CD4-positive, CD25-positive, alpha-beta regulatory T cell (primary cell): ENCODE results near the gene NLRP12. TPM values are rescaled to one million over a fixed set of nuclear protein-coding genes. Genes with fewer than 3 reads are reported as not detected.
A peak's percentile ranks its signal among the peaks of the same experiment; 100 is the strongest.

Source experiments
- ATAC-seq, 2 donors: fragments of 150-1000 bp; cut with Tn5 transposase; one replicate each; pipeline ENCODE4 v1.10.0; 2021; ENCODE audit warnings: low read depth in 2 of 2, moderate number of reproducible peaks in 2 of 2, moderate library complexity in 1 of 2
- DNase-seq, 3 donors: peaks; one replicate each; pipeline versions ENCODE4 v3.0.0 to v3.0.0-alpha.2; 2012 to 2022; ENCODE audit warnings: mixed read lengths in 1 of 3
- H3K27ac ChIP-seq: one replicate; pipeline ENCODE4 v1.7.0; 2013; ENCODE audit warnings: mild to moderate bottlenecking, low read length; ENCODE audit not compliant: insufficient read depth, poor library complexity, severe bottlenecking
- H3K27me3 ChIP-seq: one replicate; pipeline ENCODE4 v1.7.0; 2013; ENCODE audit warnings: low read length; ENCODE audit not compliant: control insufficient read depth, insufficient read depth
- H3K36me3 ChIP-seq: one replicate; pipeline ENCODE4 v1.7.0; 2013; ENCODE audit warnings: mild to moderate bottlenecking, low read length, moderate library complexity; ENCODE audit not compliant: control insufficient read depth, insufficient read depth
- H3K4me1 ChIP-seq: 2 replicates; pipeline ENCODE4 v1.7.0; 2013; ENCODE audit warnings: mild to moderate bottlenecking, low read length; ENCODE audit not compliant: insufficient read depth, control insufficient read depth, poor library complexity, severe bottlenecking
- H3K4me3 ChIP-seq: one replicate; pipeline ENCODE4 v1.7.0; 2013; ENCODE audit warnings: low read depth, mild to moderate bottlenecking, low read length, moderate library complexity
- H3K9me3 ChIP-seq, 2 experiments: 1 replicate in 1 of 2; 2 replicates in 1 of 2; pipeline ENCODE4 v1.7.0; 2013; ENCODE audit warnings: low read length in 2 of 2, mild to moderate bottlenecking in 1 of 2, moderate library complexity in 1 of 2; ENCODE audit not compliant: control insufficient read depth in 2 of 2
- H3K27ac Mint-ChIP-seq, 3 donors: one replicate each; pipeline ENCODE4 v1.8.0; 2020 to 2022; ENCODE audit warnings: mild to moderate bottlenecking in 3 of 3, mixed read lengths in 3 of 3, moderate library complexity in 2 of 3
- H3K27me3 Mint-ChIP-seq: one replicate; pipeline ENCODE4 v1.8.0; 2022; ENCODE audit warnings: mild to moderate bottlenecking, mixed read lengths
- H3K36me3 Mint-ChIP-seq: one replicate; pipeline ENCODE4 v1.8.0; 2020; ENCODE audit warnings: mixed read lengths
- H3K4me1 Mint-ChIP-seq, 4 donors: one replicate each; pipeline ENCODE4 v1.8.0; 2020 to 2022; ENCODE audit warnings: mixed read lengths in 4 of 4, mild to moderate bottlenecking in 1 of 4
- H3K4me3 Mint-ChIP-seq, 4 donors: one replicate each; pipeline ENCODE4 v1.8.0; 2020 to 2022; ENCODE audit warnings: mild to moderate bottlenecking in 4 of 4, mixed read lengths in 4 of 4, moderate library complexity in 3 of 4
- H3K9me3 Mint-ChIP-seq, 7 donors: one replicate each; pipeline ENCODE4 v1.8.0; 2020 to 2022; ENCODE audit warnings: mixed read lengths in 7 of 7, mild to moderate bottlenecking in 3 of 7, moderate library complexity in 2 of 7
- polyA plus RNA-seq, 4 donors: library from polyadenylated mRNA; unstranded; fragments of 300-500 nt; fragmentation: Illumina TruSeq; gene quantifications; one replicate each; pipeline ENCODE4 v1.2.3, GENCODE V29; 2021
- total RNA-seq: library from RNA; stranded (reverse); gene quantifications from one replicate; pipeline ENCODE4 v1.2.3, GENCODE V29; 2022

NLRP12 gene
- total and polyA plus RNA-seq, 5 donors from 2014 or later, result not detected

- no peak for DNase-seq
- no peak overlapping the region for H3K27ac Mint-ChIP-seq
- Histone ChIP-seq H3K27ac (no peak overlapping the region), H3K36me3 (no peaks in the 10 kb centered on the region), H3K4me1 (no peaks in the 10 kb centered on the region), H3K27me3 (no peaks in the 10 kb centered on the region), H3K9me3 (no peaks in the 10 kb centered on the region), H3K4me3 (no peak overlapping the region)
- no peaks in the 10 kb centered on the region for H3K9me3 Mint-ChIP-seq
- no peak for ATAC-seq
- H3K4me1 Mint-ChIP-seq, result peaks cover 0 to 7% (median 2%) of the 10 kb centered on the region in 4 donors
- no peak overlapping the region for H3K4me3 Mint-ChIP-seq
- H3K36me3 Mint-ChIP-seq, result no peaks in the 10 kb centered on the region
- peaks cover 22% of the 10 kb centered on the region for H3K27me3 Mint-ChIP-seq
Observed at GRCh38 chr19:53828531-53828930, 4.4 kb upstream of the NLRP12 start.

- Histone ChIP-seq H3K36me3 (no peaks in the 10 kb centered on the region), H3K9me3 (no peaks in the 10 kb centered on the region), H3K4me3 (no peak overlapping the region), H3K27me3 (no peaks in the 10 kb centered on the region), H3K27ac (no peak overlapping the region), H3K4me1 (no peaks in the 10 kb centered on the region)
- Mint-ChIP-seq H3K36me3 (no peaks in the 10 kb centered on the region), H3K27ac (no peak overlapping the region), H3K4me3 (no peak overlapping the region), H3K9me3 (no peaks in the 10 kb centered on the region), H3K4me1 (peaks cover 0 to 3% (median 1%) of the 10 kb centered on the region in 4 donors), H3K27me3 (peaks cover 14% of the 10 kb centered on the region)
- ATAC-seq (no peak), DNase-seq (no peak)
Observed at GRCh38 chr19:53826876-53827275, 2.8 kb upstream of the NLRP12 start.

- no peak overlapping the region for H3K27ac Mint-ChIP-seq
- no peaks in the 10 kb centered on the region for H3K9me3 Mint-ChIP-seq
- Histone ChIP-seq H3K9me3 (no peaks in the 10 kb centered on the region), H3K36me3 (no peaks in the 10 kb centered on the region), H3K4me3 (no peak overlapping the region), H3K27me3 (no peaks in the 10 kb centered on the region), H3K27ac (no peak overlapping the region), H3K4me1 (no peaks in the 10 kb centered on the region)
- peaks cover 16% of the 10 kb centered on the region for H3K27me3 Mint-ChIP-seq
- H3K36me3 Mint-ChIP-seq, result no peaks in the 10 kb centered on the region
- no peak for ATAC-seq
- H3K4me3 Mint-ChIP-seq, result no peak overlapping the region
- H3K4me1 Mint-ChIP-seq, result peaks cover 0 to under 1% (median 0%) of the 10 kb centered on the region in 4 donors
- no peak for DNase-seq
Observed at GRCh38 chr19:53823380-53824120, 564 bp downstream of the NLRP12 start.

- DNase-seq (no peak), ATAC-seq (no peak)
- Mint-ChIP-seq H3K9me3 (peaks cover 0 to 2% (median 0%) of the 10 kb centered on the region in 7 donors), H3K27ac (no peak overlapping the region), H3K36me3 (no peaks in the 10 kb centered on the region), H3K27me3 (peaks cover 12% of the 10 kb centered on the region), H3K4me1 (no peaks in the 10 kb centered on the region), H3K4me3 (no peak overlapping the region)
- H3K4me3 ChIP-seq, result no peak overlapping the region
- H3K4me1 ChIP-seq, result no peaks in the 10 kb centered on the region
- H3K27me3 ChIP-seq, result no peaks in the 10 kb centered on the region
- H3K27ac ChIP-seq, result no peak overlapping the region
- no peaks in the 10 kb centered on the region for H3K9me3 ChIP-seq
- H3K36me3 ChIP-seq, result no peaks in the 10 kb centered on the region
Observed at GRCh38 chr19:53819861-53820260, 4.3 kb downstream of the NLRP12 start.

- Mint-ChIP-seq H3K4me3 (no peak overlapping the region), H3K27me3 (peaks cover 5% of the 10 kb centered on the region), H3K9me3 (peaks cover 0 to 2% (median 0%) of the 10 kb centered on the region in 7 donors), H3K4me1 (no peaks in the 10 kb centered on the region), H3K36me3 (no peaks in the 10 kb centered on the region), H3K27ac (no peak overlapping the region)
- no peak overlapping the region for H3K27ac ChIP-seq
- H3K4me1 ChIP-seq, result no peaks in the 10 kb centered on the region
- DNase-seq (no peak), ATAC-seq (no peak)
- H3K9me3 ChIP-seq, result no peaks in the 10 kb centered on the region
- no peaks in the 10 kb centered on the region for H3K27me3 ChIP-seq
- H3K4me3 ChIP-seq, result no peak overlapping the region
- H3K36me3 ChIP-seq, result no peaks in the 10 kb centered on the region
Observed at GRCh38 chr19:53818756-53819155, 5.4 kb downstream of the NLRP12 start.

GRCh38 chr19:53813996-53814395, 10.1 kb downstream of the NLRP12 start:
- no peaks in the 10 kb centered on the region for H3K27me3 ChIP-seq
- H3K4me3 ChIP-seq, result no peak overlapping the region
- no peaks in the 10 kb centered on the region for H3K36me3 ChIP-seq
- DNase-seq (no peak), ATAC-seq (no peak)
- H3K4me1 Mint-ChIP-seq, result no peaks in the 10 kb centered on the region
- H3K27ac Mint-ChIP-seq, result no peak overlapping the region
- no peaks in the 10 kb centered on the region for H3K27me3 Mint-ChIP-seq
- no peaks in the 10 kb centered on the region for H3K9me3 ChIP-seq
- no peaks in the 10 kb centered on the region for H3K4me1 ChIP-seq
- H3K36me3 Mint-ChIP-seq, result no peaks in the 10 kb centered on the region
- peaks cover 0 to 2% (median 0%) of the 10 kb centered on the region in 7 donors for H3K9me3 Mint-ChIP-seq
- H3K4me3 Mint-ChIP-seq, result peak overlapping the region in 1 of 4 donors; percentile 15
- H3K27ac ChIP-seq, result no peak overlapping the region

- H3K9me3 Mint-ChIP-seq, result peaks cover 0 to 3% (median 0%) of the 10 kb centered on the region in 7 donors
- no peaks in the 10 kb centered on the region for H3K36me3 Mint-ChIP-seq
- H3K27ac ChIP-seq, result no peak overlapping the region
- no peaks in the 10 kb centered on the region for H3K36me3 ChIP-seq
- H3K4me3 Mint-ChIP-seq, result no peak overlapping the region
- no peaks in the 10 kb centered on the region for H3K4me1 ChIP-seq
- H3K27me3 Mint-ChIP-seq, result no peaks in the 10 kb centered on the region
- H3K9me3 ChIP-seq, result no peaks in the 10 kb centered on the region
- H3K4me1 Mint-ChIP-seq, result no peaks in the 10 kb centered on the region
- H3K4me3 ChIP-seq, result no peak overlapping the region
- no peaks in the 10 kb centered on the region for H3K27me3 ChIP-seq
- ATAC-seq, result no peak
- DNase-seq, result no peak
- H3K27ac Mint-ChIP-seq, result no peak overlapping the region
Observed at GRCh38 chr19:53812335-53812734, 11.8 kb downstream of the NLRP12 start.

GRCh38 chr19:53810891-53811290, 13.2 kb downstream of the NLRP12 start:
- no peaks in the 10 kb centered on the region for H3K36me3 ChIP-seq
- Mint-ChIP-seq H3K27me3 (no peaks in the 10 kb centered on the region), H3K27ac (no peak overlapping the region), H3K4me1 (no peaks in the 10 kb centered on the region), H3K9me3 (peaks cover 0 to 3% (median 0%) of the 10 kb centered on the region in 7 donors), H3K36me3 (no peaks in the 10 kb centered on the region), H3K4me3 (no peak overlapping the region)
- no peak overlapping the region for H3K4me3 ChIP-seq
- DNase-seq, result no peak
- H3K9me3 ChIP-seq, result no peaks in the 10 kb centered on the region
- no peaks in the 10 kb centered on the region for H3K27me3 ChIP-seq
- no peak overlapping the region for H3K27ac ChIP-seq
- no peaks in the 10 kb centered on the region for H3K4me1 ChIP-seq
- ATAC-seq, result no peak
